HG03064 (cell line): Measurements from ENCODE around the gene ZMIZ1.
A peak's percentile ranks its signal among the peaks of the same experiment; 100 is the strongest.

Experiments used
- ATAC-seq: cut with Tn5 transposase; IDR thresholded peaks from one replicate; pipeline ENCODE4 v1.9.1; 2021; ENCODE audit warnings: low read depth; ENCODE audit not compliant: unreplicated experiment

Gene ZMIZ1

GRCh38 chr10:79148452-79149344 lies 79.9 kb downstream of the ZMIZ1 start:
- no peak for ATAC-seq

GRCh38 chr10:79149345-79149661 lies 80.5 kb downstream of the ZMIZ1 start:
- no peak for ATAC-seq

GRCh38 chr10:79149662-79150443 lies 81.1 kb downstream of the ZMIZ1 start:
- peak; percentile 85 for ATAC-seq

- peak; percentile 19 for ATAC-seq
Observed at GRCh38 chr10:79150444-79150754, 81.6 kb downstream of the ZMIZ1 start.

- no peak for ATAC-seq
Observed at GRCh38 chr10:79152423-79152817, 83.7 kb downstream of the ZMIZ1 start.

- no peak for ATAC-seq
Observed at GRCh38 chr10:79153745-79154144, 85.0 kb downstream of the ZMIZ1 start.

GRCh38 chr10:79155301-79156081 lies 86.7 kb downstream of the ZMIZ1 start:
- ATAC-seq: no peak

- ATAC-seq: no peak
Observed at GRCh38 chr10:79156334-79157274, 87.8 kb downstream of the ZMIZ1 start.

GRCh38 chr10:79158004-79158340 lies 89.2 kb downstream of the ZMIZ1 start:
- no peak for ATAC-seq

- ATAC-seq: no peak
Observed at GRCh38 chr10:79158402-79159097, 89.8 kb downstream of the ZMIZ1 start.

- ATAC-seq: no peak
Observed at GRCh38 chr10:79159141-79159651, 90.4 kb downstream of the ZMIZ1 start.

GRCh38 chr10:79159785-79160184 lies 91.0 kb downstream of the ZMIZ1 start:
- ATAC-seq: no peak

- no peak for ATAC-seq
Observed at GRCh38 chr10:79160191-79160590, 91.4 kb downstream of the ZMIZ1 start.

- no peak for ATAC-seq
Observed at GRCh38 chr10:79161557-79161956, 92.8 kb downstream of the ZMIZ1 start.

GRCh38 chr10:79162022-79162421 lies 93.3 kb downstream of the ZMIZ1 start:
- ATAC-seq: no peak

GRCh38 chr10:79162861-79163665 lies 94.3 kb downstream of the ZMIZ1 start:
- no peak for ATAC-seq

- no peak for ATAC-seq
Observed at GRCh38 chr10:79163666-79163975, 94.9 kb downstream of the ZMIZ1 start.

- no peak for ATAC-seq
Observed at GRCh38 chr10:79164075-79164474, 95.3 kb downstream of the ZMIZ1 start.
